ENCODE data around the gene LTBP1. TPM values are rescaled to one million over a fixed set of nuclear protein-coding genes. Genes with fewer than 3 reads are reported as not detected.

Gene LTBP1
- total RNA-seq, 1 experiment from 2014 or later, result 119 TPM

DNA sequence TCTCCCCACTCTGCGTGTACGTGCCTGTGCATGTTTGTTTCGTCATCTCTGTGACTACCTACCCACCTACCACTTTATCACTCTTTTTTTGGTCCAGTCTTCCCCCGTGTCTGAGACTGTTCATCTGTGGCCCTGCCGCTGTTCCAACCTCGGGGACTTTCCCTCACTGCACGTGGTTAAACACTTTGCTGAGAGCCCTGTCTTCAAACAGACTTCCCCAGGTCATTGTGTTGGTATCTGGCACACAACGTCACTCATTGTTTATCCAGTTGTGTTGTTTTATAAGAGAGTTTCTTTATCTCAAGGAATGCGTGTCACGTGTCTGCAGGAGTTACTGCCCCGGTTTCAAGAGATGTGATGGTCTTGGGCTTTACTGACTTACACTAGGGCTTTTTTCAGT, 267.7 kb downstream of the LTBP1 start:
- peak overlapping the region; percentile 79 for H3K27ac Mint-ChIP-seq (ENCODE audit: low read depth, unreplicated experiment)
- intact Hi-C loops (cut with micrococcal nuclease), result loop anchor here (10.0 kb wide), 1 partner anchor 150 kb away; no protein-coding TSS in a partner anchor
- ChIA-PET CTCF (interaction anchor here (0.7 kb wide), 1 partner anchor 25 kb away, joined by 3 read pairs; no protein-coding TSS in a partner anchor), POLR2A (interaction anchor here (0.6 to 0.9 kb wide), 3 partner anchors 61 to 213 kb away, joined by 3 read pairs; no protein-coding TSS in a partner anchor)
- TF ChIP-seq, protein P1, sequence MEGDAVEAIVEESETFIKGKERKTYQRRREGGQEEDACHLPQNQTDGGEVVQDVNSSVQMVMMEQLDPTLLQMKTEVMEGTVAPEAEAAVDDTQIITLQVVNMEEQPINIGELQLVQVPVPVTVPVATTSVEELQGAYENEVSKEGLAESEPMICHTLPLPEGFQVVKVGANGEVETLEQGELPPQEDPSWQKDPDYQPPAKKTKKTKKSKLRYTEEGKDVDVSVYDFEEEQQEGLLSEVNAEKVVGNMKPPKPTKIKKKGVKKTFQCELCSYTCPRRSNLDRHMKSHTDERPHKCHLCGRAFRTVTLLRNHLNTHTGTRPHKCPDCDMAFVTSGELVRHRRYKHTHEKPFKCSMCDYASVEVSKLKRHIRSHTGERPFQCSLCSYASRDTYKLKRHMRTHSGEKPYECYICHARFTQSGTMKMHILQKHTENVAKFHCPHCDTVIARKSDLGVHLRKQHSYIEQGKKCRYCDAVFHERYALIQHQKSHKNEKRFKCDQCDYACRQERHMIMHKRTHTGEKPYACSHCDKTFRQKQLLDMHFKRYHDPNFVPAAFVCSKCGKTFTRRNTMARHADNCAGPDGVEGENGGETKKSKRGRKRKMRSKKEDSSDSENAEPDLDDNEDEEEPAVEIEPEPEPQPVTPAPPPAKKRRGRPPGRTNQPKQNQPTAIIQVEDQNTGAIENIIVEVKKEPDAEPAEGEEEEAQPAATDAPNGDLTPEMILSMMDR (IDR thresholded peaks at IDR 0.05; ENCODE audit: unreplicated experiment), result no peak
- peaks cover 17% of the 10 kb centered on the region for H3K36me3 Mint-ChIP-seq (ENCODE audit: insufficient read depth, unreplicated experiment)
- no peaks in the 10 kb centered on the region for H3K9me3 Mint-ChIP-seq (ENCODE audit: unreplicated experiment)
- peak; percentile 72 for DNase-seq (ENCODE audit: unreplicated experiment)
- no peak overlapping the region for H3K4me3 Mint-ChIP-seq (ENCODE audit: unreplicated experiment)
- H3K27me3 Mint-ChIP-seq (ENCODE audit: insufficient read depth, unreplicated experiment), result no peaks in the 10 kb centered on the region
- H3K4me1 Mint-ChIP-seq (ENCODE audit: insufficient read depth, unreplicated experiment), result peaks cover 64% of the 10 kb centered on the region
- no TSS peak for BruUV-seq (replicated peaks)

DNA sequence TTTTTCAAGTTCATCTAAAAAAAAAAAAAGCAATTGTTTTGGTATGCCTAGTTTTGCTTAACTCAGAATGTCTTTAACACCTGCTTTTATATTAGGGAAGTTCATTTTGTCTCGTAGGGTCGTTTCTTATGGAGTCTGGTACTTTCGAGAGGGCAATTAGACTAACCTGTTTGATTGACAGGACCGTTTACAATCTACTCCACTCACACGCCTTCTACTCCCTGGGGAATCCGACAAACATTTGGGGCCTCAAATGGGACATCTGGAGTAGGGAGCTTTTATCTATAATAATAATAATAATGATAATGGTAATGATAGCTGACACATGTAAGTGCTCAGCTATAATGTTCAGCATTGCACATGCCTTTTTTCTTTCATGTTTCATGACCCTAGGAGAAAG, 268.1 kb downstream of the LTBP1 start:
- intact Hi-C loops (cut with micrococcal nuclease), result loop anchor here (10.0 kb wide), 1 partner anchor 150 kb away; no protein-coding TSS in a partner anchor
- no TSS peak for BruUV-seq (replicated peaks)
- H3K4me1 Mint-ChIP-seq (ENCODE audit: insufficient read depth, unreplicated experiment), result peaks cover 66% of the 10 kb centered on the region
- no peak overlapping the region for H3K4me3 Mint-ChIP-seq (ENCODE audit: unreplicated experiment)
- CTCF ChIA-PET, result interaction anchor here (0.7 to 1.5 kb wide), 3 partner anchors 10 to 83 kb away, joined by 3 read pairs; no protein-coding TSS in a partner anchor
- peak overlapping the region; percentile 79 for H3K27ac Mint-ChIP-seq (ENCODE audit: low read depth, unreplicated experiment)
- TF ChIP-seq, protein P1 (IDR thresholded peaks at IDR 0.05; ENCODE audit: unreplicated experiment), result no peak
- H3K9me3 Mint-ChIP-seq (ENCODE audit: unreplicated experiment), result no peaks in the 10 kb centered on the region
- DNase-seq (ENCODE audit: unreplicated experiment), result no peak
- POLR2A ChIA-PET, result interaction anchor here (0.6 to 1.6 kb wide), 4 partner anchors 12 to 64 kb away, joined by 3 read pairs; no protein-coding TSS in a partner anchor
- no peaks in the 10 kb centered on the region for H3K27me3 Mint-ChIP-seq (ENCODE audit: insufficient read depth, unreplicated experiment)
- peaks cover 22% of the 10 kb centered on the region for H3K36me3 Mint-ChIP-seq (ENCODE audit: insufficient read depth, unreplicated experiment)

DNA sequence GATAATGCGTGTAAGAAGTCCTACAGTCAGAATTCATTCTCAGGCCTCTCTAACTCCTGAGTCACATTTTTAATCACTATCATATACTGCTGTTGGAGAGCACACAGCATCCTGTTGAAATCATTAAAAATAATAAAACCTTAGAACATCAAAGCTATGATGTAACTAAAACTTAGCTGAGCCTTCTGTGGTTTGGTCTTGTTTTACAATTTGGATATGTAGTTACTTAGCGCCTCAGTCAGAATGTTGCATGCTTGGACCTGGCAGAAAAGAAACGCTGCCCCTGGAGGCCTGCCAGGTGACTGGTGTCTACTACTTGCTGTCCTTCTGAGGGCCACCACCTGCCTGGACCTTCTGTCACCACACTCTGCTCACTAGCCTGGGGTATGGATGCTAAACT, 268.5 kb downstream of the LTBP1 start:
- no peak overlapping the region for H3K4me3 Mint-ChIP-seq (ENCODE audit: unreplicated experiment)
- TF ChIP-seq, protein P1 (IDR thresholded peaks at IDR 0.05; ENCODE audit: unreplicated experiment), result no peak
- ChIA-PET POLR2A (interaction anchor here (0.6 to 1.6 kb wide), 6 partner anchors 13 to 78 kb away, joined by 3 read pairs; no protein-coding TSS in a partner anchor), CTCF (interaction anchor here (0.7 to 1.5 kb wide), 3 partner anchors 11 to 84 kb away, joined by 3 read pairs; no protein-coding TSS in a partner anchor)
- peaks cover 21% of the 10 kb centered on the region for H3K36me3 Mint-ChIP-seq (ENCODE audit: insufficient read depth, unreplicated experiment)
- no peak overlapping the region for H3K27ac Mint-ChIP-seq (ENCODE audit: low read depth, unreplicated experiment)
- no peaks in the 10 kb centered on the region for H3K27me3 Mint-ChIP-seq (ENCODE audit: insufficient read depth, unreplicated experiment)
- BruUV-seq (replicated peaks), result no TSS peak
- no peaks in the 10 kb centered on the region for H3K9me3 Mint-ChIP-seq (ENCODE audit: unreplicated experiment)
- peak; percentile 83 for DNase-seq (ENCODE audit: unreplicated experiment)
- peaks cover 63% of the 10 kb centered on the region for H3K4me1 Mint-ChIP-seq (ENCODE audit: insufficient read depth, unreplicated experiment)
- intact Hi-C loops (cut with micrococcal nuclease), result loop anchor here (10.0 kb wide), 1 partner anchor 150 kb away; no protein-coding TSS in a partner anchor

DNA sequence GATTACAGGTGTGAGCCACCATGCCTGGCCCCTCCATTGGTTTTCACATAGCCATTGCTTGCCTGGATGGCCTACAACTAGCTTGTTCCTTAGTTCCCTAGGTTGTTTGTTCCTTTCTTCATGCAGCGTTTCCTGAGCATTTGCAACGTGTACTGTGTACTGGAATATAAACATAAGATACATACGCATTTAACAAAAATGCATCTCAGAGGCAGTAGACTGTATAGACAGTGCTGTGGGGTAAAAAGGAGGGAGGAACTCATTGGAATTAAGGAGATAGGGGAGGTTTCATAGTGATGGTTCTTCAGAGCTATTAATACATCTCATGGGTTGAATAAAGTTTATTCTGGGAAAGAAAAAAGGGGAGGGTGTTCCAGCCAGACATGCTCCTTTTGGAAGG, 269.2 kb downstream of the LTBP1 start:
- no peak overlapping the region for H3K27ac Mint-ChIP-seq (ENCODE audit: low read depth, unreplicated experiment)
- intact Hi-C loops (cut with micrococcal nuclease), result loop anchor here (10.0 kb wide), 1 partner anchor 151 kb away; no protein-coding TSS in a partner anchor
- TF ChIP-seq, protein P1 (IDR thresholded peaks at IDR 0.05; ENCODE audit: unreplicated experiment), result no peak
- H3K4me3 Mint-ChIP-seq (ENCODE audit: unreplicated experiment), result no peak overlapping the region
- H3K27me3 Mint-ChIP-seq (ENCODE audit: insufficient read depth, unreplicated experiment), result no peaks in the 10 kb centered on the region
- DNase-seq (ENCODE audit: unreplicated experiment), result no peak
- POLR2A ChIA-PET, result interaction anchor here (0.9 to 1.6 kb wide), 3 partner anchors 53 to 153 kb away, joined by 3 read pairs; no protein-coding TSS in a partner anchor
- peaks cover 24% of the 10 kb centered on the region for H3K36me3 Mint-ChIP-seq (ENCODE audit: insufficient read depth, unreplicated experiment)
- no peaks in the 10 kb centered on the region for H3K9me3 Mint-ChIP-seq (ENCODE audit: unreplicated experiment)
- CTCF ChIA-PET, result interaction anchor here (1.3 to 1.5 kb wide), 2 partner anchors 11 to 84 kb away, joined by 3 read pairs; no protein-coding TSS in a partner anchor
- H3K4me1 Mint-ChIP-seq (ENCODE audit: insufficient read depth, unreplicated experiment), result peaks cover 62% of the 10 kb centered on the region
- no TSS peak for BruUV-seq (replicated peaks)

Measured in MCF 10A (cell line).